Lung (tissue), 12 donors: ENCODE results near the gene ARL5A. TPM values are rescaled to one million over a fixed set of nuclear protein-coding genes. Genes with fewer than 3 reads are reported as not detected.

Source experiments
- ATAC-seq: fragments of 200-7000 bp; cut with Tn5 transposase; one replicate; pipeline ENCODE4 v1.9.1; 2020; ENCODE audit warnings: moderate number of reproducible peaks; ENCODE audit not compliant: insufficient read depth, low FRiP score
- DNase-seq, 3 donors: peaks; one replicate each; pipeline ENCODE4 v3.0.0-alpha.2; 2013 to 2017
- H3K27ac ChIP-seq, 2 donors: one replicate each; pipeline ENCODE4 v1.5.1; 2013; ENCODE audit warnings: mild to moderate bottlenecking in 2 of 2, moderate library complexity in 2 of 2, control low read depth in 1 of 2, inconsistent platforms in 1 of 2, low read depth in 1 of 2, low read length in 1 of 2
- H3K27me3 ChIP-seq, 3 donors: one replicate each; pipeline ENCODE4 v1.5.1; 2013; ENCODE audit warnings: low read length in 2 of 3; ENCODE audit not compliant: control insufficient read depth in 3 of 3, insufficient read depth in 3 of 3
- H3K36me3 ChIP-seq, 4 donors: one replicate each; pipeline ENCODE4 v1.5.1; 2013; ENCODE audit warnings: low read length in 4 of 4, mild to moderate bottlenecking in 1 of 4, moderate library complexity in 1 of 4; ENCODE audit not compliant: control insufficient read depth in 4 of 4, insufficient read depth in 4 of 4
- H3K4me1 ChIP-seq, 5 donors: one replicate each; pipeline ENCODE4 v1.5.1; 2013; ENCODE audit warnings: low read length in 5 of 5, mild to moderate bottlenecking in 2 of 5, moderate library complexity in 1 of 5; ENCODE audit not compliant: control insufficient read depth in 5 of 5, insufficient read depth in 5 of 5
- H3K4me3 ChIP-seq: one replicate; pipeline ENCODE4 v1.5.1; 2013; ENCODE audit warnings: mild to moderate bottlenecking, control low read depth, moderate library complexity
- H3K9ac ChIP-seq, 2 donors: one replicate each; pipeline ENCODE4 v1.5.1; 2013; ENCODE audit warnings: low read length in 2 of 2, control low read depth in 1 of 2; ENCODE audit not compliant: insufficient read depth in 1 of 2
- H3K9me3 ChIP-seq, 4 donors: one replicate each; pipeline ENCODE4 v1.5.1; 2013; ENCODE audit warnings: low read length in 3 of 4, mild to moderate bottlenecking in 1 of 4, moderate library complexity in 1 of 4; ENCODE audit not compliant: control insufficient read depth in 4 of 4, insufficient read depth in 3 of 4
- CTCF ChIP-seq: IDR thresholded peaks from 2 replicates; pipeline ENCODE4 v1.5.1; 2012; ENCODE audit warnings: mild to moderate bottlenecking; ENCODE audit errors: control extremely low read depth, extremely low read depth
- WGBS, 2 donors: extraction: QIAGEN DNeasy Blood & Tissue Kit; methylation state at CpG; one replicate each; pipeline ENCODE4 v1.1.7; 2013; 5-methylcytosine and 5-hydroxymethylcytosine counted together
- polyA plus RNA-seq, 2 donors: library from polyadenylated mRNA; stranded (reverse); fragments of 200-250 nt; gene quantifications; one replicate each; pipeline ENCODE4 v1.2.1, GENCODE V29; 2013
- total RNA-seq, 2 donors: library from RNA; depleted of rRNA in 1 of 2; stranded (reverse); fragments of >200 nt in 1 of 2; gene quantifications; one replicate each; pipeline ENCODE4 v1.2.1, GENCODE V29; 2014 to 2021
- donor health status: control.
- donor health status: control.
- donor health status: Bipolar disorder and iron deficiency.
- donor health status: healthy.
- donor health status: DM: yes; HTN: yes; CAD: no.

The ARL5A gene
- total and polyA plus RNA-seq, 4 donors = 11.3 to 107 (median 34.0) TPM

GRCh38 chr2:151869291-151869690 lies 41.1 kb upstream of the ARL5A start:
- H3K4me3 ChIP-seq = no peak overlapping the region
- no peak overlapping the region for H3K27ac ChIP-seq
- no peak for DNase-seq
- ATAC-seq = no peak
- no peak for TF ChIP-seq CTCF
- no peaks in the 10 kb centered on the region for H3K4me1 ChIP-seq
- H3K27me3 ChIP-seq = no peaks in the 10 kb centered on the region
- no peaks in the 10 kb centered on the region for H3K36me3 ChIP-seq
- no peaks in the 10 kb centered on the region for H3K9me3 ChIP-seq
- WGBS, 2 donors = 84 to 89% methylated on average over 5 of the region's 5 CpGs
- no peak overlapping the region for H3K9ac ChIP-seq

GRCh38 chr2:151862700-151863099 lies 34.5 kb upstream of the ARL5A start:
- no peak for DNase-seq
- no peak for TF ChIP-seq CTCF
- no peak for ATAC-seq
- Histone ChIP-seq H3K27me3 (no peaks in the 10 kb centered on the region), H3K4me1 (no peaks in the 10 kb centered on the region), H3K27ac (no peak overlapping the region), H3K9me3 (peaks cover 0 to 2% (median 0%) of the 10 kb centered on the region in 4 donors), H3K9ac (no peak overlapping the region), H3K36me3 (no peaks in the 10 kb centered on the region), H3K4me3 (no peak overlapping the region)
- WGBS, 2 donors = 95 to 96% methylated on average over 5 of the region's 5 CpGs

- Histone ChIP-seq H3K9me3 (peaks cover 0 to 2% (median 0%) of the 10 kb centered on the region in 4 donors), H3K27me3 (no peaks in the 10 kb centered on the region), H3K4me3 (no peak overlapping the region), H3K27ac (no peak overlapping the region), H3K4me1 (no peaks in the 10 kb centered on the region), H3K9ac (no peak overlapping the region), H3K36me3 (no peaks in the 10 kb centered on the region)
- no peak for TF ChIP-seq CTCF
- WGBS, 2 donors = 73 to 87% methylated on average over 4 of the region's 4 CpGs
- ATAC-seq = no peak
- DNase-seq = no peak
These were observed 33.0 kb upstream of the ARL5A start for GRCh38 chr2:151861174-151861573.

- H3K9ac ChIP-seq = no peak overlapping the region
- no peak overlapping the region for H3K27ac ChIP-seq
- H3K27me3 ChIP-seq = no peaks in the 10 kb centered on the region
- no peak overlapping the region for H3K4me3 ChIP-seq
- peaks cover 0 to 2% (median 0%) of the 10 kb centered on the region in 4 donors for H3K9me3 ChIP-seq
- DNase-seq (no peak), ATAC-seq (no peak)
- no peaks in the 10 kb centered on the region for H3K36me3 ChIP-seq
- no peak for TF ChIP-seq CTCF
- 92% methylated on average over 5 of the region's 5 CpGs for WGBS, 2 donors
- no peaks in the 10 kb centered on the region for H3K4me1 ChIP-seq
These were observed 32.5 kb upstream of the ARL5A start for GRCh38 chr2:151860613-151861146.
